Mononuclear cell (primary cell): ENCODE results near the gene HTR3D. TPM values are rescaled to one million over a fixed set of nuclear protein-coding genes. Genes with fewer than 3 reads are reported as not detected.
"Not testable (repeated sequence)": the region's sequence is repeated elsewhere in the genome, so short reads cannot be mapped to it uniquely, and the experiment has no call there.

Experiments
- H3K27me3 ChIP-seq: 2 replicates; pipeline ENCODE4 v1.6.0; 2011; ENCODE audit warnings: low read length, control low read depth; ENCODE audit not compliant: insufficient read depth
- H3K4me1 ChIP-seq: 2 replicates; pipeline ENCODE4 v1.5.1; 2011; ENCODE audit warnings: mild to moderate bottlenecking, low read length, control low read depth; ENCODE audit not compliant: insufficient read depth
- H3K4me3 ChIP-seq: 2 replicates; pipeline ENCODE4 v1.5.1; 2011; ENCODE audit warnings: mild to moderate bottlenecking, low read length, moderate library complexity
- H3K9me3 ChIP-seq: 2 replicates; pipeline ENCODE4 v1.5.1; 2011; ENCODE audit warnings: low read depth, mild to moderate bottlenecking, control low read depth, low read length
- total RNA-seq: library from RNA; depleted of rRNA; stranded (reverse); fragments of >200 nt; gene quantifications from one replicate; pipeline ENCODE4 v1.2.3, GENCODE V29; 2012

HTR3D gene
- not detected for total RNA-seq

GRCh38 chr3:184031187-184031792 is at the start of gene HTR3D:
Gene HTR3D (plus strand): TSS chr3:184031742. CDS start chr3:184031742, 0 bp downstream.
- Histone ChIP-seq H3K9me3 (no peaks in the 10 kb centered on the region), H3K4me3 (no peak within 1 kb of the TSS), H3K4me1 (no peaks in the 10 kb centered on the region), H3K27me3 (no peaks in the 10 kb centered on the region)

GRCh38 chr3:183981990-183982644 is 49.4 kb upstream of the HTR3D start:
- Histone ChIP-seq H3K4me3 (no peak overlapping the region), H3K9me3 (no peaks in the 10 kb centered on the region), H3K27me3 (no peaks in the 10 kb centered on the region), H3K4me1 (no peaks in the 10 kb centered on the region)

- H3K9me3 ChIP-seq, result no peaks in the 10 kb centered on the region
These were observed 47.3 kb upstream of the HTR3D start for GRCh38 chr3:183984127-183984740.

GRCh38 chr3:183984749-183985729 is 46.5 kb upstream of the HTR3D start:
- Histone ChIP-seq H3K9me3 (no peaks in the 10 kb centered on the region), H3K4me1 (no peaks in the 10 kb centered on the region), H3K4me3 (no peak overlapping the region), H3K27me3 (no peaks in the 10 kb centered on the region)

More at GRCh38 chr3:183984127-183984740, 47.3 kb upstream of the HTR3D start:
- Histone ChIP-seq H3K4me3 (no peak overlapping the region), H3K4me1 (no peaks in the 10 kb centered on the region), H3K27me3 (no peaks in the 10 kb centered on the region)

- Histone ChIP-seq H3K27me3 (no peaks in the 10 kb centered on the region), H3K9me3 (no peaks in the 10 kb centered on the region), H3K4me1 (no peaks in the 10 kb centered on the region), H3K4me3 (no peak overlapping the region)
These were observed 44.4 kb upstream of the HTR3D start for GRCh38 chr3:183987000-183987600.

GRCh38 chr3:183988216-183988790 is 43.2 kb upstream of the HTR3D start:
- Histone ChIP-seq H3K9me3 (no peaks in the 10 kb centered on the region), H3K4me1 (no peaks in the 10 kb centered on the region), H3K27me3 (no peaks in the 10 kb centered on the region), H3K4me3 (no peak overlapping the region)

- H3K4me3 ChIP-seq, result no peak overlapping the region
These were observed 40.1 kb upstream of the HTR3D start for GRCh38 chr3:183991403-183991802.

GRCh38 chr3:184001761-184002160 is 29.8 kb upstream of the HTR3D start:
- no peaks in the 10 kb centered on the region for H3K27me3 ChIP-seq
- H3K4me3 ChIP-seq, result no peak overlapping the region
- no peaks in the 10 kb centered on the region for H3K9me3 ChIP-seq
- H3K4me1 ChIP-seq, result peaks cover 18% of the 10 kb centered on the region

More at GRCh38 chr3:183991403-183991802, 40.1 kb upstream of the HTR3D start:
- no peaks in the 10 kb centered on the region for H3K4me1 ChIP-seq
- H3K9me3 ChIP-seq, result no peaks in the 10 kb centered on the region
- no peaks in the 10 kb centered on the region for H3K27me3 ChIP-seq

- H3K27me3 ChIP-seq, result no peaks in the 10 kb centered on the region
- H3K4me3 ChIP-seq, result no peak overlapping the region
- no peaks in the 10 kb centered on the region for H3K9me3 ChIP-seq
- peaks cover 21% of the 10 kb centered on the region for H3K4me1 ChIP-seq
These were observed 29.1 kb upstream of the HTR3D start for GRCh38 chr3:184002469-184002868.

GRCh38 chr3:184003187-184003967 is 28.2 kb upstream of the HTR3D start:
- H3K27me3 ChIP-seq, result no peaks in the 10 kb centered on the region
- H3K9me3 ChIP-seq, result no peaks in the 10 kb centered on the region
- H3K4me3 ChIP-seq, result no peak overlapping the region
- H3K4me1 ChIP-seq, result peaks cover 26% of the 10 kb centered on the region

GRCh38 chr3:184004476-184004875 is 27.1 kb upstream of the HTR3D start:
- peaks cover 26% of the 10 kb centered on the region for H3K4me1 ChIP-seq
- no peaks in the 10 kb centered on the region for H3K9me3 ChIP-seq
- no peaks in the 10 kb centered on the region for H3K27me3 ChIP-seq
- H3K4me3 ChIP-seq, result no peak overlapping the region

GRCh38 chr3:184005941-184006507 is 25.5 kb upstream of the HTR3D start:
- H3K4me1 ChIP-seq, result peaks cover 26% of the 10 kb centered on the region
- no peaks in the 10 kb centered on the region for H3K27me3 ChIP-seq
- H3K4me3 ChIP-seq, result peak overlapping the region; percentile 10
- no peaks in the 10 kb centered on the region for H3K9me3 ChIP-seq

GRCh38 chr3:184007143-184007813 is 24.3 kb upstream of the HTR3D start:
- H3K27me3 ChIP-seq, H3K4me3 ChIP-seq, H3K9me3 ChIP-seq: not testable (repeated sequence)
- peaks cover 26% of the 10 kb centered on the region for H3K4me1 ChIP-seq
